Gastroesophageal sphincter (tissue), 4 donors: ENCODE data around the gene TM4SF5. TPM values are rescaled to one million over a fixed set of nuclear protein-coding genes. Genes with fewer than 3 reads are reported as not detected.
A peak's percentile ranks its signal among the peaks of the same experiment; 100 is the strongest.

Experiments
- ATAC-seq: fragments of 150-250 bp; one replicate; pipeline ENCODE4 v1.9.1; 2016; ENCODE audit warnings: mild to moderate bottlenecking, moderate library complexity
- H3K27ac ChIP-seq, 4 donors: fragments of 200-600 bp; sonication (generic) in 3 of 4; 1 replicate in 3 of 4; 2 replicates in 1 of 4; pipeline ENCODE4 v1.5.1; 2016 to 2019
- H3K27me3 ChIP-seq: fragments of 200-600 bp; sonication (generic); one replicate; pipeline ENCODE4 v1.5.1; 2019
- H3K36me3 ChIP-seq, 2 donors: fragments of 200-600 bp; sonication (generic); one replicate each; pipeline ENCODE4 v1.5.1; 2019; ENCODE audit warnings: control low read depth in 1 of 2
- H3K4me1 ChIP-seq, 3 donors: fragments of 200-600 bp; sonication (generic); 1 replicate in 2 of 3; 2 replicates in 1 of 3; pipeline ENCODE4 v1.5.1; 2016 to 2019; ENCODE audit warnings: control low read depth in 2 of 3
- H3K4me3 ChIP-seq, 2 donors: fragments of 200-600 bp; sonication (generic); one replicate each; pipeline ENCODE4 v1.5.1; 2019; ENCODE audit warnings: mild to moderate bottlenecking in 1 of 2, moderate library complexity in 1 of 2
- H3K9me3 ChIP-seq, 3 donors: fragments of 200-600 bp; sonication (generic); one replicate each; pipeline ENCODE4 v1.5.1; 2017 to 2019; ENCODE audit warnings: control low read depth in 2 of 3
- CTCF ChIP-seq, 4 experiments: fragments of 200-600 bp in 2 of 4; fragments of 450-650 bp in 2 of 4; sonication (generic) in 1 of 4; IDR thresholded peaks; one replicate each; pipeline ENCODE4 v1.5.1; 2017 to 2019; ENCODE audit warnings: antibody characterized with exemption in 4 of 4, mild to moderate bottlenecking in 2 of 4, moderate library complexity in 2 of 4
- EP300 ChIP-seq: sonication (generic); formaldehyde crosslinking; IDR thresholded peaks from one replicate; pipeline ENCODE4 v1.6.1; 2017; ENCODE audit warnings: antibody characterized with exemption, mild to moderate bottlenecking
- POLR2A ChIP-seq, 2 donors: fragments of 450-650 bp; IDR thresholded peaks; one replicate each; pipeline ENCODE4 v1.6.1; 2017; ENCODE audit warnings: antibody characterized with exemption in 2 of 2, mild to moderate bottlenecking in 2 of 2, moderate library complexity in 1 of 2
- POLR2AphosphoS5 ChIP-seq: sonication (generic); formaldehyde crosslinking; IDR thresholded peaks from one replicate; pipeline ENCODE4 v1.6.1; 2017; ENCODE audit warnings: antibody characterized with exemption
- WGBS, 2 donors: methylation state at CpG; one replicate each; pipeline ENCODE4 v1.1.5; 2018; ENCODE audit warnings: low coverage in 1 of 2; 5-methylcytosine and 5-hydroxymethylcytosine counted together
- total RNA-seq, 4 donors: library from RNA; depleted of rRNA; stranded (reverse); fragments of >200 nt; gene quantifications; one replicate each; pipeline ENCODE4 v1.1.0, GENCODE V29; 2016

TM4SF5 gene
- total RNA-seq, 4 donors from 2014 or later = not detected

DNA sequence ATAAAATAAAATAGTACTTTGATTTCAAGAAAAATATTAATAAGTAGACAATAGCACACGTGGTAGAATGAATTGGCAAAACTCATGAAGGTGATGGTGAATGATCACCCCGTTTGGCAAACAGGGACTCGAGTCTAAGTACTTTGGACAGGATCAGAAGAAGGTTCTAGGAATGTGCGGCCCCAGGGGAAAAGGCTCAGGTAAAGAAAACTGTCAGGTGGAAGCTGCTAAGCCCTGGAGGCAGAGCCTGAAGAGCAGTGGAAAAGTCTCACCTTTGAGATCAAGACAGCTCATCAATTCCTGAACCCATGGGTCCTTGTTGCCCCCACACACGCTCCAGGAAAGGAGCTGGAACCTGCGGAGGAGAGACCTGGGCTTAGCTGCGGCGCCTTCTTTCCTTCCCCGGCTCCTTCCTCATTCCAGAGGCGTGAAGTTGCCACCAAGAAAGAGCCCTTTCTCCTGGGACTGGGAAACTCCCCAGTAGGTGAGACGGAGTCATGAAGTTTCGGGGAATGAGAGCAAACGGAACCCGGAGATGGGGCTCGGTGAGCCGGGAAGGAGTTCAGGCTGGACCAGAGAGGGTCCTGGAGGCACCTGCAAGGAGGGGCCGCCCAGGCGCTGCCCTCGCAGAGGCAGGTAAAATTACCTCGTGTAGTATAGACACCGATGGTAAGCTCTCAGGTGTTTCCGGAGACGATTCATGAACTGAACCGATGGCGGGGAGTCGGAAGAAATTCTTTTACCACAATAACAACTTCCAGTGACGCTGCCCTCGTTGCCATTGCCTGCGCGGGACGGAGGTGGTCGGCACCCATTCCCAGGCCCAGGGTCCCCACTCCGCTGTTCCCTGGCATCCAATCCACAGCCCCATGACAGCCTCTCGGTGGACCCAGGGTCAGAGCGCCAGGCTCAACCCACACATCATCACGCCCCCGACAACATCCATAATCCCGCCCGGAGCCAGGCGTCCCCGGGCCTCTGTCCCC, 33.3 kb upstream of the TM4SF5 start:
- TF ChIP-seq POLR2A (IDR thresholded peaks at IDR 0.05) = no peak
- no peak for TF ChIP-seq POLR2AphosphoS5

GRCh38 chr17:4739122-4740024, 32.3 kb upstream of the TM4SF5 start, which contains the start of the genes CXCL16 and ZMYND15:
Gene CXCL16 (minus strand): TSS chr17:4739928. CDS start chr17:4739339, 589 bp downstream.
Gene ZMYND15 (plus strand): TSS chr17:4739833. CDS start chr17:4740549, 716 bp downstream.
- peak; percentile 28 for TF ChIP-seq POLR2AphosphoS5
- peak; percentile 36 to 47 for TF ChIP-seq POLR2A (IDR thresholded peaks at IDR 0.05)
- no peak for TF ChIP-seq EP300
- TF ChIP-seq CTCF (IDR thresholded peaks at IDR 0.05) = peak in 1 of 4 experiments; percentile 2
- peaks cover 12% of the 10 kb centered on the region for H3K27me3 ChIP-seq
- peak within 1 kb of the TSS in 3 of 4 donors; percentile 75 to 80 (median 78) for H3K27ac ChIP-seq
- H3K4me1 ChIP-seq = peaks cover 0 to 18% (median 2%) of the 10 kb centered on the region in 3 donors
- 0% methylated on average over 8 of the region's 100 CpGs; no CpG with 5 or more reads in 1 of the 2 donors for WGBS, 2 donors
- peak within 1 kb of the TSS; percentile 76 to 89 for H3K4me3 ChIP-seq
- H3K36me3 ChIP-seq = peaks cover 0 to 5% of the 10 kb centered on the region in 2 donors
- ATAC-seq = peak; percentile 55
- no peaks in the 10 kb centered on the region for H3K9me3 ChIP-seq

More for the DNA sequence above, 33.3 kb upstream of the TM4SF5 start:
- ATAC-seq = no peak
- peaks cover 3% of the 10 kb centered on the region for H3K27me3 ChIP-seq
- peak overlapping the region; percentile 76 to 89 for H3K4me3 ChIP-seq
- WGBS, 2 donors = 19 to 41% methylated on average over 24 to 26 of the region's 41 CpGs
- peaks cover 0 to 18% (median 2%) of the 10 kb centered on the region in 3 donors for H3K4me1 ChIP-seq
- H3K9me3 ChIP-seq = no peaks in the 10 kb centered on the region
- H3K27ac ChIP-seq = peak overlapping the region in 2 of 4 donors; percentile 78 to 80
- peaks cover 0 to 5% of the 10 kb centered on the region in 2 donors for H3K36me3 ChIP-seq

- ATAC-seq = peak; percentile 21
- no peak for TF ChIP-seq POLR2AphosphoS5
- peak overlapping the region in 3 of 4 donors; percentile 75 to 80 (median 78) for H3K27ac ChIP-seq
These were observed 31.7 kb upstream of the TM4SF5 start for GRCh38 chr17:4740025-4740351.

GRCh38 chr17:4740584-4740983, 31.1 kb upstream of the TM4SF5 start:
- Histone ChIP-seq H3K36me3 (no peaks in the 10 kb centered on the region), H3K9me3 (no peaks in the 10 kb centered on the region), H3K27ac (no peak overlapping the region), H3K27me3 (peaks cover 25% of the 10 kb centered on the region), H3K4me3 (no peak overlapping the region), H3K4me1 (peaks cover 0 to 27% (median 2%) of the 10 kb centered on the region in 3 donors)
- 86 to 100% methylated on average over 2 to 4 of the region's 8 CpGs for WGBS, 2 donors
- no peak for ATAC-seq
- no peak for TF ChIP-seq POLR2AphosphoS5
- TF ChIP-seq POLR2A (IDR thresholded peaks at IDR 0.05) = no peak
- TF ChIP-seq CTCF (IDR thresholded peaks at IDR 0.05) = no peak
- TF ChIP-seq EP300 = no peak

More at GRCh38 chr17:4740025-4740351, 31.7 kb upstream of the TM4SF5 start:
- H3K4me3 ChIP-seq = peak overlapping the region; percentile 76 to 89
- 3 to 17% methylated on average over 2 to 5 of the region's 13 CpGs for WGBS, 2 donors
- peaks cover 19% of the 10 kb centered on the region for H3K27me3 ChIP-seq
- no peaks in the 10 kb centered on the region for H3K9me3 ChIP-seq
- peaks cover 0 to 1% of the 10 kb centered on the region in 2 donors for H3K36me3 ChIP-seq
- peaks cover 0 to 21% (median 2%) of the 10 kb centered on the region in 3 donors for H3K4me1 ChIP-seq

DNA sequence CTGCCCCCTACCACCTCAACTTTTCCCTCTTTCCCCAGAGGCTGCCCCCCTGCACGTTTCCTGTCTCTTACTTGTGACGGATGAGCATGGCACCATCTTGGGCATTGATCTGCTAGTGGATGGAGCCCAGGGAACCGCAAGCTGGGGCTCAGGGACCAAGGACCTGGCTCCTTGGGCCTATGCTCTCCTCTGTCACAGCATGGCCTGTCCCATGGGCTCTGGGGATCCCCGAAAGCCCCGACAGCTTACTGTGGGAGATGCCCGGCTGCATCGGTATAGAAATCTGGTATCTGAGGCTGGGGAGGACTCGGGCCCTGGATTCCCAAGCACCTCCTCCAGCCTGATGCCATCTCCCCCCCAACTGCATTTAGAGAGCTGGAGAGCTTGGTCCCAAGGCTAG, 30.1 kb upstream of the TM4SF5 start:
- Histone ChIP-seq H3K4me3 (no peak overlapping the region), H3K27ac (no peak overlapping the region), H3K4me1 (peaks cover 0 to 30% (median 2%) of the 10 kb centered on the region in 3 donors), H3K36me3 (no peaks in the 10 kb centered on the region), H3K27me3 (peaks cover 34% of the 10 kb centered on the region), H3K9me3 (no peaks in the 10 kb centered on the region)
- 60 to 100% methylated on average over 1 of the region's 8 CpGs for WGBS, 2 donors
- ATAC-seq = no peak
- TF ChIP-seq POLR2AphosphoS5 (no peak), CTCF (IDR thresholded peaks at IDR 0.05) (no peak), EP300 (no peak), POLR2A (IDR thresholded peaks at IDR 0.05) (no peak)
